NCI-H1436 treated with DMSO at 0.1 percent for 48 hours (cell line): ENCODE results near the gene APOH.
A peak's percentile ranks its signal among the peaks of the same experiment; 100 is the strongest.

ENCODE experiments used
- DNase-seq: peaks from one replicate; lab custom pipeline; 2025; lab: John Stamatoyannopoulos, UW

Gene APOH

GRCh38 chr17:66235377-66235994 is 6.3 kb upstream of the APOH start:
- no peak for DNase-seq

DNA sequence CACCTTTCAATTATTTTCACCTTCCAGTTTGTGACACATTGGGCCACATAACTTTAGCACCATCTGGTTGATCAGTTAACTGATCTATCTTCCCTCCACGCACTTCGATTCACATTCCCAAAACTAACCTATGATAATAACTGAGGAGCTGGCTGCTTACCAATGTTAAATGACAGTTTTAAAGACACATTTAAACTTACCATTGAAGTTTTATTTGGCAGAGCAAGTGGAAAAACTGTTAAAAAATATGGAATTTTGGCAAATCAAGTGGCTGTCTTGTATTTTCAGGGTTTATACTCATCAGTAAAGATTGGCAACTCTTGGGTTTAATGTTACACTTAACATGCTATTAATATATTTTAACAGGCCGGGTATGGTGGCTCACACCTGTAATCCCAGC is 5.4 kb upstream of the APOH start:
- no peak for DNase-seq

DNA sequence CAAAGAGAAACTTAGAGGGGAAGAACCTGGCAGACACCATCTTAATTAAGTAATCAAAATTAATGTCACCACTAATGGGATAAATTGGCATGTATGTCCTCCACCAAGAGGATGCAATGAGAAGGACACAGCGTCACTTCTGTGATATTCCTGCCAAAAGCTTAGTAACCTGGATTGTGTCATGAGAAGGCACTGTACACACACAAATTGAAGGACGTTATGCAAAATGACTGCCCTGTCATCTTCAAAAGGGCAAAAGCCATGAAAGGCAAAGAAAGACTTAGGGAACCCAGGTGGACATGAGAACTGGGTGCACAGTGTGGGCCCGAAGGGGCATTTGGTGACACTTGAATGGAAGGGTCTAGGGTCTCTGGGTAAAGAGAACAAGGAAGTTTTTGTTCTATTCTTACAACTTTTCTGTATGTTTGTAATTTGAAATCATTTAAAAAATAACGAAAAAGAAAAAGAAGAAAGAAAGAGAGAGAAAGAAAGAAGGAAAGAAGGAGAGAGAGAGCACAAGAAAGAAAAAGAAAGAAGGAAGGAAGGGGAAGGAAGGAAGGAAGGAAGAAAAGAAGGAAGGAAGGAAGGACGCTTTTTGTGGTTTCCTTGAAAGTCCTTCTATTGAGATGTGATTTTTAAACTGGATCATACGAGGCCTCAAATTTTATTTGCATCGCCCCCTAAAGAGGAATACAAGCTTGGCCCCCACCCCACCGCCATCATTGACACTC is 4.0 kb upstream of the APOH start:
- no peak for DNase-seq

DNA sequence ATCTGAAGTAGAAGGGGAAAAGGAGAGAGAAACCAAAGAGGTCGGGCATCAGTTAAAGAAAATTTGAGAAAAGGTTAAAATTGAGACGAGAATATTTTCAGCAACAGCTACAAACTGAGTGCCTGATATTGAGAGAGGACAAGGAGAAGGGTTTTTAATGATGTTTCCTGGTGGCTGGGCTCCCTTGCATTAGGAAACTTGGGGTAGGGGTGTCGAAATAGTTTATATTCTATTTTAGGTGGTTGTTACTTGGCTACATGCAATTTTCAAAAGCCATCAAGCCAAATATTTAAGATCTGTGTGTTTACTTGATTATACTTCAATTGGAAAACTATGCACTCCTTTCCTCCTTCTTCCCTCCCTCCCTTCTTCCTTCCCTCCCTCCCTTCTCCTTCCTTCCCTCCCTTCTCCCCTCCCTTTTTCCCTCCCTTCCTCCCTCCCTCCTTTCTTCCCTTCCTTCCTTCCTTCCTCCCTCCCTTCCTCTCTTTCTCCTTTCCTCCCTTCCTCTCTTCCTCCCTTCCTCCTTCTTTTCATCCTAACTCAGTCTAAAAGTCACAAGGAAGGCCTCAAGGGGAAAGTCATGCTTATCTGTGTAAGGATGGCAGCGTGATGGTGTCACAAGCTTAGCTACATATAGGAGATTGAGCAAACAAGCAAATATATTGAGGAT is 1.8 kb upstream of the APOH start:
- no peak for DNase-seq

DNA sequence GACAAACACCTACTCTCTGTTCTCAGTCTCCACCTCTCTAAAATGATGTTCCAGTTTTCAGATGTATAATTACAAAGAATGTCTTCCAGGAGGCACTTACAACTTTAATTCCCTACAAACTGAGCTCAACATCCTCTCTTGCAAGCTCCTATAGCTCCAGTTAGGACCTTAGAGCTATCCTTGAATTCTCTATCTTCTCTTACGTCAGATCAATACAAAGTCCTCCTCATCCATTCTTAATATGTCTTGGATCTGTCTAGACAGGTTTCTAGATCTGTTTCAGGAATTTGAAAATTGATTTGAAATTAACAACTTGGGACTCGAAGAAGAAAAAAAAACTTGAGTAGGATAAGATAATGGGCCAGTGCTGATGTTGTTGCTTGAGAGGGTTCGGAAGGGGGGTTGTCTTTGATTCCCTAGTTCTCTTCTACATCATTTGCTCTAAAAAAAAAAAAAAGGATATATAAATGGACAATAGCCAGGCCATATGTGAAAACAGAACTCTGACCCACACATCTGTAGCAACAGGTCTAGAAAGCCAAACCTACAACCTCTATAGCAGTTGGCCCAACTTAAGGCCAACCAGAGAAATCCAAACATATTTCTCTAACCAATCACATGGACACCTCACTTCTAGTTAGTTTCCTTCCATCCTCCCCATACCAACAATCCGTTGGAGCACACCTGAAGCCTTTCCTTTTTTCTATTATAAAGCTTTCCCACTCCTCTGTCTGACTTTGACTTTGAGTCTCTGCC is 746 bp upstream of the APOH start:
- DNase-seq: no peak

- no peak for DNase-seq
Observed at GRCh38 chr17:66227212-66228045, 1.8 kb downstream of the APOH start.

GRCh38 chr17:66222798-66223350 is 6.3 kb downstream of the APOH start:
- DNase-seq: no peak

- no peak for DNase-seq
Observed at GRCh38 chr17:66221755-66222530, 7.3 kb downstream of the APOH start.

DNA sequence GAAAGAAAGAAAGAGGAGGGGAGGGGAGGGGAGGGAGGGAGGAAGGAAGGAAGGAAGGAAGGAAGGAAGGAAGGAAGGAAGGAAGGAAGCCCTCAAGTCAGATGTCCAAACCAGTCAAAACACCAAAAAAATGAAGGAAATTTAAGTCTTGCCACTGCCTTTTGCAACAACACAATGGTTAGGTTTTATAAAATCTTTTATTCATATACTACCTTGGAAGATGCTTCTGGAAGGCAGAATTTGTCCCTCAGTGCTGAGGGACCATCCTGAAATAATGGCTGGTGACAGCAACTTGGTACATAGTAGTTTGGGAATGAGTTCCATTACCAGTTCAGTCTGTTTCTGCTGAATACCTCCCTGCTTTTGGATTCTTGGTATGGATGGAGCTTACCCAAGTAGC is 7.9 kb downstream of the APOH start:
- DNase-seq: no peak

- DNase-seq: no peak
Observed at GRCh38 chr17:66220079-66220835, 9.0 kb downstream of the APOH start.

DNA sequence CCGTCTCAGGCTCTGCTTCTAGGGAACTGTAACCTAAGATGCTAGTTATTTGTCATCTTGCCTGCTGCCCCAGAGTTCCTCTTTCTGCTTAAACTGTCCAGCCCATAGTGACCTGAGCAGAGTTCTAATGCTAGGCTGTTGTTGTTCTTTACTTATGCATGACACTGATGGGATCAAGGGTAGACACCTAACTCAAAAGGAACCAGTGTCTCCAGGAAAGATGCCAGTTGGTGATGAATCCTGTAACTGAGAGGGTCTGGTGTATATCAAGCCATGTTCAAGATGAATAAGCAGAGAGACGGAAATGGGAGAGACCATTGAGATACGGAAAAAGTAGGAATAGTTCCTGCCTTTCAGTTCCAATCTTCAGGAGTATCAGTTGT is 13.7 kb downstream of the APOH start:
- no peak for DNase-seq

- DNase-seq: peak; percentile 58
Observed at GRCh38 chr17:66214884-66215528, 14.2 kb downstream of the APOH start.

DNA sequence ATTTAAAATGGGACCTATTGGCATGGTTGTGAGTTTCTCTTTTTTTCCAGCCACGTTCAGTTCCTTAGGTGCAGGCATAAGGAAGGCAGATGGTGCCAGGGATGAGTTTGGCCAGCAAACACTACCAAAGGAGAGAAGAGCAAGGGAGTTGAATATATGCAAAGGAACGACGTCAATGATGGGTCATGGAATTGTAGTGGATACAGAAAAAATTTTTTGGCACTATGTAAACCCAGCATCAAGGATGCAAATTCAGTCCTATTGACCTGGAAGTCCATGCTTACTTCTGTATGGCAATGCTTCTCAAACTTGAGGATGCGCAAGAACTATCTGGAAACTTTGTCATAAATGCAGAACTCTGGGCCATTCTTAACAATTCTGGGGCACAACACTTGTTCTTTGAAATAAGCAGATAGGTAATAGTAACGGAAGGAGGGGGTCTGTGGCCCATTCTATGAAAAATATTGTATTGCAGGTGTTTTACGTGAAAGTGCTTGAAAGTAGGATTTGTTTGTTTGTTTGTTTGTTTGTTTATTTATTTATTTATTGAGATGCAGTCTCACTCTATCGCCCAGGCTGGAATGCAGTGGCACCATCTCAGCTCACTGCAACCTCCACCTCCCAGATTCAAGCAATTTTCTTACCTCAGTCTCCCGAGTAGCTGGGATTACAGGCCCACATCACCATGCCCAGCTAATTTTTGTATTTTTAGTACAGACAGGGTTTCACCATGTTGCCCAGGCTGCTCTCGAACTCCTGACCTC is 18.0 kb downstream of the APOH start:
- DNase-seq: no peak

GRCh38 chr17:66210208-66210574 is 19.0 kb downstream of the APOH start:
- no peak for DNase-seq

GRCh38 chr17:66207936-66208335 is 21.3 kb downstream of the APOH start:
- no peak for DNase-seq

GRCh38 chr17:66203274-66204015 is 25.8 kb downstream of the APOH start:
- DNase-seq: no peak

DNA sequence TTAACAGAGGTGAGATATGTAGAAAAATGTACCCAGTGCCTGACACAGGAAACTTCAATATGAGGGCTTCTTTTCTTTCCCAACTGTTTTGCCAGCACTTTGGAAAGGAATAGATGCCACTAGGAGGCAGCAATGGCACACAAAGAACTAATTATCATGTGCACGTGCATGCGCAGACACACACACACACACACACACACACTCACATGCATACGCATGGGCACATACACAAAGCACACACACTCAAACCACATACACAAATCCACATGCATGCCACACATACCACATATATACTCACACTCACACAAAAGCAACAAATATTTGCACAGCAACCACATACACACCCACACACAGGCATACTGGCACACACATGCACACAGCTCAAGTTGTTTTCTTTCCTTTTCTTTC is 28.5 kb downstream of the APOH start:
- peak; percentile 60 for DNase-seq

DNA sequence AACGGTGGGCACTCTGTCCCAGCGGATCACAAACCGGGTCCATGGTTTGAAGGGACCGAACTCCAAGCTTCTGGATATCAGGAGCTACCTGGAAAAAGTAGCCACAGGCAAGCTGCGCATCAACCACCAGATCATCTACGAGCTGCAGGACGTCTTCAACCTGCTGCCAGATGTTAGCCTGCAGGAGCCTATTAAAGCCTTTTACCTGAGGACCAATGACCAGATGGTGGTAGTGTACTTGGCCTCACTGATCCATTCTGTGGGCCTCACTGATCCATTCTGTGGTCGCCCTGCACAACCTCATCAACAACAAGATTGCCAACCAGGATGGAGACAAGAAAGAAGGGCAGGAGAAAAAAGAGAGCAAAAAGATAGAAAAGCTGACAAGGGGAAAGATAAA is 31.0 kb downstream of the APOH start:
- no peak for DNase-seq
